Activated CD8-positive, alpha-beta memory T cell treated with anti-CD3 and anti-CD28 coated beads for 4 hours (primary cell): Measurements from ENCODE around the gene GYPE.
"Not testable (repeated sequence)": the region's sequence is repeated elsewhere in the genome, so short reads cannot be mapped to it uniquely, and the experiment has no call there.

Experiments
- DNase-seq, 2 donors: peaks; one replicate each; pipeline ENCODE4 v3.0.0-alpha.2; 2020; ENCODE audit warnings: low read depth in 2 of 2

GYPE gene

DNA sequence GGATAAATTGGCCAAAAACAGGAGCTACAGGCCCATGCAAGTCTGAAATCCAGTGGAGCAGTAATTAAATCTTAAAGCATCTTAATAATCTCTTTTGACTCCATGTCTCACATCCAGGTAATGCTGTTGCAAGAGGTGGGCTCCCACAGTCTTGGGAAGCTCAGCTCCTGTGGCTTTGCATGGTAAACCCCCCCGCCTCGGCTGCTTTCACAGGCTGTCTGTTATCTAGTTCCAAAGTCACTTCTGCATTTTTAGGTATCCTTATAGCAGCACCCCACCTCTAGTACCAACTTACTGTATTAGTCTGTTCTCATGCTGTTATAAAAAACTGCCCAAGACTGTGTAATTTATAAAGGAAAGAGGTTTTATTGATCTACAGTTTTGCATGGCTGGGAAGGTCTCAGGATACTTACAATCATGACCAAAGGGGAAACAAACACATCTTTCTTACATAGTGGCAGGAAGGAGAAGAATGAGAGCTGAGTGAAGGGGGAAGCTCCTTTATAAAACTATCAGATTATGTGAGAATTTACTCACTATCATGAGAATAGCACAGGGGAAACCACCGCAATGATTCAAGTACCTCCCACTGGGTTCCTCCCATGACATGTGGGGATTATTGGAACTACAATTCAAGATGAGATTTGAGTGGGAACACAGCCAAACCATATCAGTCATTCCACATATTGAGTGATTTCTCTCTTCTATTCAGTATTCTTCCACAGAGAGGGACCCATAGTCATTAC is 34.7 kb downstream of the GYPE start:
- not testable (repeated sequence) for DNase-seq

DNA sequence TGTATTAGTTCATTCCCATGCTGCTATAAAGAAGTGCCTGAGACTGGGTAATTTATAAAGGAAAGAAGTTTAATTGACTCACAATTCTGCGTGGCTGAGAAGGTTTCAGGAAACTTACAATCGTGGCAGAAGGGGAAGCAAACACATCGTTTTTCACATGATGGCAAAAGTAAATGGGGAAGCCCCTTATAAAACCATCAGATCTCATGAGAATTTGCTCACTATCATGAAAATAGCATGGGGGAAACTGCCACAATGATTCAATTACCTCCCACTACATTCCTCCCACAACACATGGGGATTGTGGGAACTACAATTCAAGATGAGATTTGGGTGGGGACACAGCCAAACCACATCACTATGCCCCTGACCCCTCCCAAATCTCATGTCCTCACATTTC is 35.4 kb downstream of the GYPE start:
- not testable (repeated sequence) for DNase-seq

DNA sequence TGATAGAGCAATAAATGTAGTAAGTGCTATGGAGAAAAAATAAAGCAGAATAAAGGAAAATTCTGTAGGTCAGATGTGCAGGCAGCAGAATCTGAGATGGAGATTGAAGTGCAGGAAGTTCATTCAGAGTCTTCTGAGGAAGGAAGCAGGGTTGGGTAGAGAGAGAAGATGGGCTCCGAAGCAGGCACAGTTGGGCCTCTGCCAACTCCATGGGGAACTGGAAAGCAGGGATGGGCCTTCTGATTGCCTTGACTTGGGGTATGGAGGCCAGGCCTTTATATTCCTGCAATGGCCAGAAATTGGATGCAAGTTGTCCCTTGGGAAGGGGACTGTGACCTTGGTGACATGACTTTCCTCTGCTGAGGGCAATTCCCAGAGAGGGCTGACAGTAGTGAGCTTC is 42.6 kb downstream of the GYPE start:
- not testable (repeated sequence) for DNase-seq

DNA sequence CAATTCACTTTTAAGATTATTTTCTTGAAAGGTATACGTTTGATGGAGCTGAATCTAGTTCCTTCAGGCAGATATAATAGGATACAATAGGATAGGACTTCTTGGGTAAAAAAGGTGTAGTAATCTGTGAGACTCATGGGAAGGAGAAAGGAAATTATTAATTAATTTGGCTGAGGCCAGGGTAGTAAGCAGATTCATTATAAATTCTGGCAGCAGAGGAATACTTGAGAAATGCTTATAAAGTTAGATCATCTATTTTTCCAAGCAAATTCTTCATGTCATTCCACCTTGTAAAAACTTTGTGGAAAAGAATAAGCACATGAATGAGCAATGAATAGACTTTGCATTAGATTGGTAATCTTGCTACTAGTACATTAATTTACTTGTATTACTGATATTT is 46.9 kb downstream of the GYPE start:
- no peak for DNase-seq

DNA sequence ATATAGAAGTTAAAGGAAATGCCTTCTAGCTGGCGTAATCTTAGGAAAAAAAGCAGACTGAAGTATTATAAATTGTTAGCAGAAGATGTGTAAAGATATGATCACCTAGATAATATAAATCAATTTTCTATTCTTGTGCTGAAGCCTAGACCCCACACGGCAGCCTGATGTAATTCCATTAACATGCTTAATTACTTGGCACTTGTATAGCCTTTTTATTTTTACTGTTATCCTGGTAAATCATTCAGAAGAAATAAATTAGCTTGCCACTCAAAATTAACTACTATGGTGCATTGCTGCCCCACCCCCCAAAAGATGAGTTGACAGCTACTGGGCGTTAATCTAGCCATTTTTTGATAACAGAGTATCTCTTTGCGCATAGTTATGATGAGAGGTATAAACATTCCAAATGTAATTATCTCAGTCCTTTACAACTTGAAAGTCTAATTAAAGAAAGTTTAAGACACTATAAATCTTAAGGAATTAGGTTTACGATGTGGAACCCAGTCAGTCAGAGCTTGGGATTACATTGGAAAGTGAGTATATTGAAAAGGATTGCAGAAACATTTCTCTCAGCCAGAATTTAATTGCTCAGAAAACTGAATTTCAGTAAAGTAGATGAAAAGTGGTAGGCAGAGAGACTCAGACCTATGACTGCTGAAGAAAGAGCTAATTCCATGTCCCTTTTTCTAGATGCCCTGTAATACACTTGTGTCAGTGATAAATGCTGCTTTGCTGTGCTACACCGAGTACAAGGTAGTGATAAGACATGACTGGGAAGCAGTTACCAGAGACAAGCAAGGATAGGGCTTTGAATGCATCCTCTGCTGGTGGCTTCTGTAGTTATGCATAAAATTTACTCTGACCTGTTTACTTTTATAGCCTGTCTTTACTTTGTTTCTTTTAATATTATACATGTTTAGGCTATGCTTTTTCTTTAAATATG is 47.7 kb downstream of the GYPE start:
- not testable (repeated sequence) for DNase-seq

DNA sequence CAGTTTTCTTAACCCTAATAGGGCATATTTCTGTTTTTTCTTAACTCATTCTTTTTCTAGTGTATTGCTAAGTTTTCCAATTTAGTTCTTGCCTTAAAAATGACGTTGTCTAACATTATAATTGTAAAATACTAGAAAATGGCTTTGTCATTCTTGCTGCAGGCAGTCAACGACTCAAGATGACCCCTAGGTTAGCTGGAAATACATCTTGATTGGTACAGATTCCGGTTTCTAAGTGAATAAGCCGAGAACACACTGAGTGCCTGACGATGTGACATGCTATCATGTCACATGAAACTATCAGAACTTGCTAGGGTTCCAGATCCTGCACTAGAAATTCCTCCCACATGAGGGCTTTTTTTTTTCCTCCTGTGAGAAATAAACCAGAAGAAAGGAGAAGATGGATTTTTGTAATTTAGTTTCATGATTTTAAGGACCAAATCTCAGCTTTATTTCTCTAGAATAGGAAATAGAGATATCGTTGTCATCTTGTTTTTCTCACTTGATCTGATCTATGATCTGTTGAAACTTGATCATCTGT is 49.3 kb downstream of the GYPE start:
- DNase-seq, result not testable (repeated sequence)

DNA sequence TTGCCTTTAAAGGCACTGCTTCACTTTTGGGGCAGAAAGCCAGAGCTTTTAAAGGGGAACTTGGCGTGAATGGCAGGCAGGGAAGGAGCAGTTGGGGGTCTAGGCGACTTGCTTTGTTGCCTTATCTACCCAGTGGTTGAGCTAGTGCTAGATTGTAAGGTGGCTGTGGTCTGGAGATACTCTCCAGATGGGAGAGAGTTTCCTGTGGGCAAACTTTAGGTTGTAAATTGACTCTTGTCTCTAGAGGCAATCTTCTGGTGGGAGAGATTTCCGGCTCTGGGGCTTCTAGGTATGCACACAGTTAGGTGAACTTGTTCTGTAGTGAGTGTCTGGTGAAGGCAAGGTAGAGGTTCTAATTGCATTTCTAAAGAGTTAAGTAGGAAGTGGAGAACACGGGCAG is 50.7 kb downstream of the GYPE start:
- not testable (repeated sequence) for DNase-seq

DNA sequence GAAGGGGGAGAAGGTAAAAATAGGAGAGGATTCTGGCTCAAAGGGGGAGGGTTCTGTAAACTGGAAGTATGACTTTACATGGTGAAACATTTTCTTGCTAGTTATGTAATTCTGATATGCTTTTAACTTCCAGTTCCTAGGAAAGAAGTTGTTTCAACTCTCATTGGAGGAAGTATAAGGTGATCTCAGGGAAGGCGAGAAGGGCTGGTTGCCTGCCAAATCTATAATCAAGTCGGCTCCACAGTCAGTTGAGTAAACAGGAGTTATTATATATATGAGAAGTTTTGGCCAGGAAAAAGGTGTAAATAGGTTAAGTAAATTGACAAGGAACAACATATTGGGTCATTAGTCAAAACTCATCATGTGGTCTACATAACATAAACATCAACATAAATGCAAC is 56.1 kb downstream of the GYPE start:
- not testable (repeated sequence) for DNase-seq

DNA sequence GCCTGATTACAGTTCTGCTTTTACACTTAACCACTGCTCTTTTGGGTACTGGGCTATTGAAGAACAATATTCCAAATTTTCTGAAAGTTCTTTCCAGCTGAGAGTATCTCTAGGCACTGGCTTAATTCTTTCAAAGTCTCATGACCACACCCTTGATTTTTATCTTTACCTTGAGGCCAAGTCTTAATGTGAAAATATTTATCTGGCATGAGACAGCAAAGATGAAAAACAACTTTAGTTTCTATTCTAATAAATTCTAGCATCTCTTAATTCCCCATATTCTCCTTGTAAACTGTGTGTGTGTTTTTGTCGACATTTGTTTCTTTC is 61.9 kb downstream of the GYPE start:
- DNase-seq, result not testable (repeated sequence)

DNA sequence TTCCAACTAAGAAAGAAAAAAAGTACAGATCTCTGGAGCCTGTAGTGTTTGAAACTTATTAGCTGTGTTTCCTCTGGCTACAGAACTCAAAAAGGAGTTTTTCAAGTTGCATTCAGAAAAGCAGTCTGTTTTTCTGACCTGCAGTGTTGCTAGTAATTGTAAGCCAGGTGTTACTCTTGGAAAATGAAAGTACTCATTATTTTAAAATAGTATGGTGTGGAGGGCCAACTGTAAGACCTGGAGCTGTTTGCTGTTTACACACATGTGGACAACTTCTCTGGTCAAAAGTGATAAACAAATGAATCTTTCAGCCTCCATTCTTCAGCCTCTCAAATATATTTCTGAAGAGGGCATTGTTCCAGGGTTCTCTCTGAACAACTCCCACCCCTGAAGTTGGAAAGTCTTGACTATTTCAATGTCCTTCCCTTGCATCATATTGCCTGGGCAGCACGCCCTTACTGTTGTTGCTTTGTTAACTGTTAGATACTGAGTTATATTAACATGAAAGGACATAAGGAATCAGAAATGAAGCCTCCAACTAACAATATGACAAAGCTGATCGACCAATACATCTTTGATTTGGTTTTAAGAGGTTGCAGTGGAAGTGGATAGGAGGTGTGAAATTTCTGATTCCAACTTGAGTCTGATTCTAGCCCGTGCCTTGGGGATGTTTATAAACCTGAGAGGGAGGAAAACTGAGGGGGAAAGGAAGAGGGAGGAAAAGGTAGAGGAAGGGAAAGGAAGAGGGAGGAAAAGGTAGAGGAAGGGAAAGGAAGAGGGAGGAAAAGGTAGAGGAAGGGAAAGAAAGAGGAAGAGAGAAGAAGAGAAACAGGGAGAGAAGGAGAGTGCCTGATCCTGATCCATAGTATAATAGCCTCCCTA is 62.5 kb downstream of the GYPE start:
- DNase-seq, result not testable (repeated sequence)

DNA sequence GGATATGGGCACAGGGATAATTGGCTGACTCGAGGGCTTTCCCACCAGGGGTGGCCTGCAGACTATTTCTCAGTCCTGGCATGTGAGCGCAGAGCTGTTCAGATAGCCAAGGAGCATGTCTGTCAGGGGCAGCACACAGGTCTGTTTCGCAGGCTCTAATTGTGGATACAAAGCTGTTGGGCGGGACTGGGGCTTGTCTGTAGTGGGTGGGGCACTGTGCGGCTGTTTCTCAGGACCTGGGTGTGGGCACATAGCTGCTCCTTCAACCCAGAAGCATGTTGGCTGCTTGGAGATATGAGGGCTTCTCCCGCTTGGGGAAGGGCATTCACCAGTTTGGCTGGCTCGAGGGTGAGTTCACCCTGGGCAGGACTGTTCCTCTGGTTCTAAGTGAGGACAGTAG is 65.9 kb downstream of the GYPE start:
- not testable (repeated sequence) for DNase-seq

DNA sequence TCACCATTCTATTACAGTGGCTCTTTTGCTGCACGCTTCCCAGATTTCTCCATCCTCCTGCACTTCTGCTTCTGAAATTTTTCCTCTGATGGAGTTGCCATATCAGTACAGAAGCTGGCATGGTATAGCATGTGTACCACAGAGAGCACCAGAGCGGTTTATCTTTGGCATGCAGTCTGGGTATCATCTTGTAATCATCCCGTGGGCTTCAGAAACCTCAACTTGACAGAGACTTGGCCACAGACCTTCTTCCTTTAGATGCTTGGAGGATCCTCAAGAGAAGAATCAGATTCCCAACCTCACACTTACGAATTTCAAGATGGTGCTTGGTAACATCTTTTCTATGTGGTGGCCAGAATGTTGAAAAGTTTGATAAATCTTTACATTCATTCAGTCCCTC is 71.2 kb downstream of the GYPE start:
- not testable (repeated sequence) for DNase-seq

DNA sequence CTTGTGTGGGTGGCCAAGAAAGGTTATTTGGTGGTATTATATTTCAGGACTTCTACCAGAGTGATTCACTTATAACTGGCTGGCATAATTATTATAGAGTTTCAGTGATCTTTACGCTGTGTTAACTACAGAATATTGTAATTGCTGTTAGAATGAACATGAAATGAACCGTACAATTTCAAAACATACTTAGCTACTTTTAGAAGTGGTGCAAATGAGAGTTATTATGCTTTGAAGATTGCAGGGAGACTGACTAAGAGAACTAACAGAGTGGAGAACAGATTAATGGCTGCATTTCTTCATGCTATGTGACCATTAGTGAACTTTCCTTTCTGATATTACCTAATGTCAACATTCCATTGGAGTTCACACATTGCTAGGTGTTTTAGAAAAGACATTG is 71.7 kb downstream of the GYPE start:
- not testable (repeated sequence) for DNase-seq

DNA sequence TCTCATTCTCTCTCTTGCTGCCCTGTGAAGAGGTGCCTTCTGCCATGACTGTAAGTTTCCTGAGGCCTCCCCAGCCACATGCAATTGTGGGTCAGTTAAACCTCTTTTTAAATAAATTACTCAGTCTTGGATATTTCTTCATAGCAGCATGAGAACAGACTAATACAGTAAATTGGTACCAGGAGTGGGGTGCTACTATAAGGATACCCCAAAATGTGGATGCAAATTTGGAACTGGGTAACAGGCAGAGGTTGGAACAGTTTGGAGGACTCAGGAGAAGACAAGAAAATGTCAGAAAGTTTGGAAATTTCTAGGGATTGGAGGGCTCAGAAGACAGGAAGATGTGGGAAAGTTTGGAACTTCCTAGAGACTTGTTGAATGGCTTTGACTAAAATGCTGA is 74.8 kb downstream of the GYPE start:
- DNase-seq, result not testable (repeated sequence)

DNA sequence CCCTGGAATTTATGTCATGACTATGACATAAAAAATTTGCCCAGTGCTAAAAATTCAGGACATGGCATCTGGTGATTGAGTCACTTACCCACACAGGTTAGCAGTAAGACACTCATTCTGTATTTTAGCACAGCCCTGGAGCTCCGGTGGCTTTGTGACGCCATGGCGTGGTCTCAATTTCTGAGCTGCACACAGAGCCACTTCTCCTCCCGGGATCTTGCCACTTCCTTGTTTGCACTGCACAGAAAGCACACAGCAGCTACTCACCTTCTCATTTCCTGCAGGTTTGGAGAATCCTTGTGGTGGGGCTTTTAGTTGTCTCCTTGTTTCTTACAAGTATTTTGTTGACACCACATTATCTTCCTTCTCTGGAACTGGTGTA is 76.1 kb downstream of the GYPE start:
- DNase-seq, result not testable (repeated sequence)
